ENCODE results near the gene PRPF8.

DNA sequence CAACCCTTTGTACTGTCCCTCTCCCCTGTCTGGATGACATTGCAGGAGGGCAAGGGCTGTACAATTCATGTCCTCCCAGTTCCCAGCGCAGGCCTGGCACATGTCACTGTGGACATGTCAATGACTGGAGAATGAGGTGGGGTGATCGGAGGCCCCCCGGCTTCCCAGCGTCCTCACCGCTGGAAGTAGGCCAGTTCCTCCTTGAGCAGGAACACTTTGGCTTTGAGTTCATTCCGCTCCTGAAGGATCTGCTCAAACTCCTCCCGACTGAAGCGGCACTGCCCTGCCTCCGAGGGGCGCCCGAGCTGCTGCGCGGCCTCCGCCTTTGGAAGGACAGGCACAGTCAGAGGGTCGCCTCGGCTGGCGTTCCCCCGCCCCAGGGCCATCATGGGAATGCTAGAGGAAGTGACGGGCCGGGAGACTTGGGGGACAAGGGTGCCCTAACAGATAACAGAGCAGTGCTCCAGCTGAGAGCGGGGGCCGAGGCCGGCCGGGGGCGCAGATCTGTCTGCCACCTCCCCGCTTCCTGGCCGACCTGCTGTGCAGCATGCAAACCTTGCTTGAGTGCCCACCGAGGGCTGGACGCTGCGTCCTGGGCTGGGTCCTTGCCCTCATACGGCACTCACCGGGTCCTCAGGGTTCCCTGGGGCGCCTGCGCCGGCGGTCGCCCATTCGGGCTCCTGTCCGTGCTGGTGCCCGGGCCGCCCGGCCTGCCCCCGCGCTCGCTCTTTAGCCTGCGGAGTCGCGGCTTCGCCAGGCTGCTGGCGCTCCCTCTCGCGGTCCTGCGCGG is 36.3 kb downstream of the PRPF8 start:
- TF ChIP-seq YY1 (IDR thresholded peaks at IDR 0.05; ENCODE audit: insufficient read depth, insufficient read length) (no peak), SUZ12 (IDR thresholded peaks at IDR 0.05; ENCODE audit: extremely low read depth, insufficient read depth, insufficient read length) (no peak)

Measured in NT2/D1 (cell line).